Medulla oblongata (tissue), 1 donor: ENCODE results near the gene UGT1A10.
"Not testable (repeated sequence)": the region's sequence is repeated elsewhere in the genome, so short reads cannot be mapped to it uniquely, and the experiment has no call there.

Experiments used
- DNase-seq: peaks from one replicate; pipeline ENCODE4 v3.0.0-alpha.2; 2015; ENCODE audit errors: extremely low spot score

UGT1A10 gene

DNA sequence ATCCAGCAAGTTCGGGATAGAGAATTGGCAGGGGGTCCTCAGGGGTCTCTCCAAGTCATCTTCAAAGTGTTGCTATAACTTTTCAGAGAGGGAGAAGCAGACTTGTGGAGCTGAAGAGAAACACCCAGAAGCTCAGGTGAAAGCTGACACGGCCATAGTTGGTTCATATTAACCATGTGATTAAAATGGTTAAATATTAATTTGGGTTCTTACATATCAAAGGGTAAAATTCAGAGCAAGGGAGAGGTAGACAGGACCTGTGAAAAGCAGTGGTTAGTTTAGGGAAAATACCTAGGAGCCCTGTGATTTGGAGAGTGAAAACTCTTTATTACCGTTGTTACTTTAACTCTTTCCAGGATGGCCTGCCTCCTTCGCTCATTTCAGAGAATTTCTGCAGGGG is 56.4 kb downstream of the UGT1A10 start, which contains the start of gene UGT1A6:
Gene UGT1A6, plus strand, starts transcription at position 243 of the 400 bp plus-strand sequence. Its CDS starts 115 bp downstream, at position 358.
- DNase-seq: no peak

DNA sequence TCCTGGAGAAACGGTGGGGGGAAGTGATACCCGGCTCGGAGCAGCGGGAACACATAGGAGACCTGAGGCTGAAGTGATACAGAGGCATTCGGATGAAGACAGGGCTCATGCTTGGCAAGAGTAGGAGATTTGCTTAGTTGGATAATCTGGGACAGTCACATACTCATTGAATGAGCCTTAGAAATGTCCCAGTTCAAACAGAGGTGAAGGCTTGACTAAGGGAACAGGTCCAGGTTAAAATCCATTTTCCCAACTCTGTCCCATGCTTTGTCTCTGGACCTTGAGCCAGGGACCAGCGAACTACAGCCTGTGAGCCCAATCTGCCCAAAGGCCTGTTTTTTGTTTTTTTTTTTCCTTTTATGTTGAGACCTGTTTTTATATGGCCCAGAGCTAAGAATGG is 57.7 kb downstream of the UGT1A10 start:
- DNase-seq: no peak

DNA sequence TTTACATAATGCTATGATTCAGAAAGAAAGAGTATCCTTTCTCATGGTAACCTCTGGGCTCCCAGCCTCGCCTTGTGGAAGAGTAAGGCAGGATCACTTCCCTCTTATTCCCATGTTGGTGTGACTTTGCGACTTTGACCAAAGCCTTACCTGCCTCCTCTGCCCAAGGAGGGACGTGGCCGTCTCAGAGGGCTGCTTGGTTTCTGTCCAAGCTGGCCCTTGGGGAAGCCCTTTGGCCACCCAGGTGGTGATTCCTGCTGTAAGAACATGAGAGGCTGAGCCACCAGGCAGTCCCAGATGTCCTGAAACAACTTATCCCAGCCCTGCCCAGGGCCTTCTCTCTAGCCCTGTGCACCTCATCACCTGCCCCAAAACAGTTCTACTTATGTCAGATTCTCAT is 62.5 kb downstream of the UGT1A10 start:
- no peak for DNase-seq

DNA sequence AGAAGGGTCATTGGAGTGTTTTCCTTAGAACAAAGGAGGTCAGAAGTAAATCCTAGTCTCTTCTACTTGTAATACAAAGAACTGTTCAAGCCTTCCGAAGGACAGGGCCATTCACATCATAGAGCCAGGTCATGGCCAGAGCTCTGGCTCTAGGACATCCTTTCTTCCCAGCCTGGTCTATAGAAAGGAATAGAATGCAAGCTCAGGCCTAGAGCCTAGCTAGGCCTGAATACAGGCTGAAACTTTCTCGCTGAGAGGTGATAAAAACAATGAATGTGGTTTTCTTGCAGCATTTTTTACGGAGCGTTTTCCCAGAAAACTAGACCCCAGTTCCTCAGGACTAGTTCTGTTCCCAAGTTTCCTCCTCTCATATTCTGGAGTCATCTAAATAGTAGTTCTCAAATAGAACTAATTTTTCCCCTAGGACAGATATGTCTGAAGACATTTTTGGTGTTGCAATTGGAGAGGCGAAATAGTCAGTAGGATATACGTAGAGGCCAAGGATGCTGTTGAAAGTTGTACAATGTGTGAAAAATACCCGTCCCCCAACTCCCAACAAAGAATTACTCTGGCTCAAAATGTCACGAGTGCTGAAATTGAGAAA is 63.3 kb downstream of the UGT1A10 start:
- no peak for DNase-seq

DNA sequence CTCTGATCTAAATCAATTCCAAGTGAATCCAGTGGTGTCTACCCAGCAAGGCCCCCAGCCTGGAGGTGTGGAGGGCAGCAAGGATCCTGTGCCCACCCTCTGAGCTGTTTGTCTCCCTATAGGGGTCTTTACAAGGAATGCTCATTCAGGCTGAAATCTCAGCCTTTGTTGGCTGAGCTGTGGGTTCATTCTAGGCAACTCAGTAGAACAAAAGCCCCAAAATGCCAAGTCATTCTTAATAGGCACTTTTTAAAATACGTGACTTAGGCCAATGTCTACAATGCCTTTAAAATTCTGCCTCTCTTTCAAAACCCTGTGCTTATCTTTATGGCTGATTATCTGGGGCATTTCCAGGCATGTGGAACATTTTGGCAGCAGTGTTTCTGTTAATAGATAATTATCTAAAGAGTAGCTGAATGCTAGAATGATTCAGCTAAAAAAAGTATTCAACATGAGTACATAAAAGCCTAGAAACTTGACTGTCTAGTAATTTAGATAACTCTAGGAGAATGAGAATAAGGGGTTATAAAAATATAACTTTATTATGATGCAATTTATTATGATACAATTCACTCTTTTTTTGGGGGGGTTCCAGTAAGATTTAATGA is 63.9 kb downstream of the UGT1A10 start:
- no peak for DNase-seq

DNA sequence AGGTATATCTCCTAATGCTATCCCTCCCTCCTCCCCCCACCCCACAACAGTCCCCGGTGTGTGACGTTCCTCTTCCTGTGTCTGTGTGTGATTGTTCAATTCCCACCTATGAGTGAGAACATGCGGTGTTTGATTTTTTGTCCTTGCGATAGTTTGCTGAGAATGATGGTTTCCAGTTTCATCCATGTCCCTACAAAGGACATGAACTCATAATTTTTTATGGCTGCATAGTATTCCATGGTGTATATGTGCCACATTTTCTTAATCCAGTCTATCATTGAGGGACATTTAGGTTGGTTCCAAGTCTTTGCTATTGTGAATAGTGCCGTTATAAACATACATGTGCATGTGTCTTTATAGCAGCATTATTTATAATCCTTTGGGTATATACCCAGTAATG is 64.6 kb downstream of the UGT1A10 start:
- DNase-seq: not testable (repeated sequence)

DNA sequence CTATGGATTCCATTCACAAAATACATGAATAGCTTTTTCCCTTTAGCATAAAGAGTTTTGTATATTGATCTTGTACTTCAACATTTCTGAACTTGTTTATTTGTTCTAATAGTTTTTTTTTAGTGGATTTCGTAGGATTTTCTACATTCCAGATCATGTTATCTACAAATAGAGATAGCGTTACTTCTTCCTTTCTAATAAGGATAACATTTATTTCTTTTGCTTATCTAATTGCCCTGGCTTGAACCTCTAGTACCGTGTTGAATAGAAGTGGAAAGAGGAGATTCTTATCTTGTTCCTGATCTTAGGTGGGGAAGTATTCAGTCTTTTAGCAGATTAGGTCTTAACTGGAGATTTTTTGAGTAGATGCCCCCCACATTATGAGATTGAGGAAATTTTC is 66.0 kb downstream of the UGT1A10 start:
- no peak for DNase-seq

DNA sequence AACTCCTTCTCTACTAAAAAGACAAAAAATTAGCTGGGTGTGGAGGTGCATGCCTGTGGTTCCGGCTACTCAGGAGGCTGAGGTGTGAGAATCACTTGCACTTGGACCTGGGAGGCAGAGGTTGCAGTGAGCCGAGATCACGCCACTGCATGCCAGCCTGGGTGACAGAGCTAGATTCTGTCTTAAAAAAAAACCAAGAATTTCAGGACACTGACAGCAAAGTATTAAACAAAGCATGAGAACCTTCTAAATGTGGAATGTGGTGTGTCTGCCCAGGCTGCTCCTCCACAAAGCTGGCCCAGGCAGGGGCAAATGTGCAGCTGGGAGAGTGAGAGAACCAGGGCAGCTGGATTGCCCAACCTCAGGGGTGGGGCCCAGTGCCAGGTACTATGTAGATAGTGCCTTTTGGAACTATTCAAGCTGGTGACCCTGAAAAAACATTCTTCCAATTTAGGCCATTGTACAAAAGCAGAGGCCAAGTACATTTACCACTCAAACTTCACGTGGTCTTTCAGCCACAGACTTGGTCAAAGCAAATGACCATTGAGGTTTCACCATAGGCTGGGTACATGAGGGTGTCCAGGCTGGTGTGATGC is 69.8 kb downstream of the UGT1A10 start:
- no peak for DNase-seq

DNA sequence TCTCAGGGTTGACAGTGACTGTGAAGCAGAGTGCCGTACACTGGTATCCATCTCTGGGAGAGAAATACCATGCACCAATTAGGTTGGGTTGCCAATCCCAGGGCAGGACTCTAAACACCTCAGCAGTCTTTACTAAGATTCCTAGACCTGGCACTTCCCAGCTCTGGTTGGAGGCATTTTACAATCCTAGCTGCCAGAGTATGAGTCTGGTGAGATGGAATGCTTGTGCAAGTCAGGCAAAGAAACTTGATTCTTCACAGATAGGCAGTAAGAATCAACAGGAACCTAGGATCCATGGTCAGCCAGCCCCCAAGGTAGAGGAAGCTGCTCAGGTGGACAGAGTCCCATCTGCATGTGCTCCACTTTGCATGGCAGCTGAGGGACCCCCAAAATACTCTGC is 70.5 kb downstream of the UGT1A10 start:
- no peak for DNase-seq

DNA sequence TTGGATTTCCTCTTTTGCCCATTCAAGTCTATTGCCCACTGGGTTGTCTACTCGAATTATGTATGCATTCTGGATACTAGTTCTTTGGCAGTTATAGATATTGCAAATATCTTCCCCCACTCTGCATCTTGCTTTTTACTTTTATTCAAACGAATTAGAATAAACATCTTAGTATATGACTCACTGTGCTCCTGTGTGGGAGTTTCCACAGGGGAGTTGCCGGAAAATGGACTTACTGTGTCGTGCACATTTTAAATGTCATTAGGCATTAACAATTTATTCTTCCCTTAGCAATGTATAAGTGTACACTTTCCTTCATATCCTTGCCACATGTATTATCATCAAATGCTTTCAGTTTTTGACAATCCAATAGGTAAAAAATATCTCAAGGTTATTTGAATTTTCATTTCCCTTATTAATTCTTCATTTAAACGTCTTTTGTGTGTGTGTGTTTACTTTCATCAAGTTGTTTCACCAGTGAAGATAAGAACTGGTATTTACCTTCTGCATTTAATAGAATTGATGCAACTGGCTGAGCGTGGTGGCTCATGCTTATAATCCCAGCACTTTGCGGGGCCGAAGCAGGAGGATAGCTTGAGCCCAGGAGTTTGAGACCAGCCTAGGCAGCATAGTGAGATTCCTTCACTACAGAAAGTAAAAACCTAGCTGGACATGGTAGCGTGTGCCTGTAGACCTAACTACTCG is 71.8 kb downstream of the UGT1A10 start:
- no peak for DNase-seq

DNA sequence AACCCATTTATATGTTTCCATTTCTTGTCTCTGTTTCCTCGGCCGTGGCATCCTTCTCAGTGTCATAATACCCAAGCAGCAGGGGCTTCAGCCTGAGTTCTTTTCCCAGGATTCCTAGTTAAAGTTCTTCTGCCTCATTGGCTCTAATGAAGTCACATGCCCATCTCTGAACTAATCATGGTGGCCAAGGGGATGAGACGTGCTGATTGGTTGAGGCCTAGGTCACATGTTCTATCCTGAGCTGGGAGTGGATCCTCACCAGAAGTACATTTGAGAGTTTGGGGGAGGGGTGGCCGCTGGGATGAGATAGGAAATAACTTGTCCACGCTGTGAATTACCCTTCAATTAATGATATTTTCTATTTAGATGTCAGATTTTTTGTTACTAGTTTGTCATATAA is 72.7 kb downstream of the UGT1A10 start:
- DNase-seq: no peak

DNA sequence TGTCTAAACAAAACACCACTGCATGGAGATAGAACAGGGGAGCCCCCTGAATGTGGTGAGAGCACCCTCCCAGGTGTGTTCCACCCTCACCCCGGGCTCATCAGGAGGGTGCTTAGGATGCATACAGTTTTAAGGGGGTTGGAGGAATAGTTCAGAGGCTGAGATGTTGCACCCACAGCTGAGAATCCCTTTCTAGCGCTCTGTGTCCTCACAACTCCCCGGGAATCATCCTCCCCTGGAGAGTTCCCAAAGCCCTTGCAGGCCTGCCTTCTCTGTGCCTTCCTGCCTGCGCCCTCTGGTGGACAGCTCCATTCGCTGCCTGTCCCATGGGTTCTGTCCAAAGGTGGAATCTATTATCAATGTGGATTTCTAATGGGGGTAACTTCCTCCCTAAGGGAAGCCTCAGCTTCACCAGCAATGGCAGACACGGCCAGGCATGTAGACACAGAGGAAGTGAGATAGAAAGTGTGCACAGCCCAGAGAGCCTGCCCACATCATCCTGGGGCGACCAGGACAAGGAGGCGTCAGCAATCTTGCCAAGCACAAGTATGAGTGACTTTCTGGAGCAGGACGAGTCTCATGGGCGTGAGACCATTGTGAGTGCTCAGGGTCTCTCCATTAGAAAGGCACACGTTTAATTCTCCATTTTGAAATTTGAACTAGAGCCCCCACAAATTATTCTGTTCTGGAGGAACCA is 75.2 kb downstream of the UGT1A10 start:
- peak; percentile 78 for DNase-seq

DNA sequence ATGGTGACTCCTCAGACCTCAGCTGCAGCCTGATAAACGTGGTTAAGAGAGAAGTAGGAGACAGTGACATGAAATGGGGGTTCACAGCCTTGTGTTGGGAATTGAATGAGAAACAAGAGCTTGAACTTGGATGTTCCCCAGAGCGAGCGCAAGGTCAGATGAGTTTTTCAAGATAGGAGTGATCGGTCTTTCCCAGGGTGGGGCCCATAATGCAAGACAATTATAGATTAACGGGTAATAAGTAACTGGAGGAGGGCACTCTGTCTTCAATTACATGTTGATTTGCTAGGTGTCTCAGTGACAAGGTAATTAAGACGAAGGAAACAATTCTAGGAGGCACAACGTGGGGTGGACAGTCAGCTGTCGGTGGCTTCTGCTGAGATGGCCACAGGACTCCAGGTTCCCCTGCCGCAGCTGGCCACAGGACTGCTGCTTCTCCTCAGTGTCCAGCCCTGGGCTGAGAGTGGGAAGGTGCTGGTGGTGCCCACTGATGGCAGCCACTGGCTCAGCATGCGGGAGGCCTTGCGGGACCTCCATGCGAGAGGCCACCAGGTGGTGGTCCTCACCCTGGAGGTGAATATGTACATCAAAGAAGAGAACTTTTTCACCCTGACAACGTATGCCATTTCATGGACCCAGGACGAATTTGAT is 76.5 kb downstream of the UGT1A10 start, which contains the start of gene UGT1A5:
Gene UGT1A5, plus strand, starts transcription at position 297 of the 651 bp plus-strand sequence. Its CDS starts 85 bp downstream, at position 382.
- no peak for DNase-seq

DNA sequence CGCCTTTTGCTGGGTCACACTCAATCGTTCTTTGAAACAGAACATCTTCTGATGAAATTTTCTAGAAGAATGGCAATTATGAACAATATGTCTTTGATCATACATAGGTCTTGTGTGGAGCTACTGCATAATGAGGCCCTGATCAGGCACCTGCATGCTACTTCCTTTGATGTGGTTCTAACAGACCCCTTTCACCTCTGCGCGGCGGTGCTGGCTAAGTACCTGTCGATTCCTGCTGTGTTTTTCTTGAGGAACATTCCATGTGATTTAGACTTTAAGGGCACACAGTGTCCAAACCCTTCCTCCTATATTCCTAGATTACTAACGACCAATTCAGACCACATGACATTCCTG is 77.0 kb downstream of the UGT1A10 start:
- DNase-seq: no peak

DNA sequence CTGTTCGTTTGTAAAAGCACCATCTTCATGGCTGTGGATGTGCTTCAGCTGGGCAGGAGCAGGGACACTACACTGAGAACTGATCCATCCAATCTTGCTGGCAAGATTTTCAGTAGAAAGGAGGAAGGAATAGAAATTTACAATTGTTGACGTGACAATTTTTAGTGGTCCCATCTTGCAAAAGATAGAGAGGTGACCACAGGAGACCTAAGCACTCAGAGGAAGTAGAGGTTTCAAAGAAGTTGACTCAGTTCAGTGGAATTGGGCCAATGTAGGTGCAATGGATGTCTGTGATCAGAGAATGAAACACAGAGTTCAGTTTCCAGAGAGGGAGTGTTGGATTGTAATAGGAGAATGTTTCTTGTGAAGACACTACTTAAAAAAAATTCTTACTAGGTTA is 77.9 kb downstream of the UGT1A10 start:
- no peak for DNase-seq

DNA sequence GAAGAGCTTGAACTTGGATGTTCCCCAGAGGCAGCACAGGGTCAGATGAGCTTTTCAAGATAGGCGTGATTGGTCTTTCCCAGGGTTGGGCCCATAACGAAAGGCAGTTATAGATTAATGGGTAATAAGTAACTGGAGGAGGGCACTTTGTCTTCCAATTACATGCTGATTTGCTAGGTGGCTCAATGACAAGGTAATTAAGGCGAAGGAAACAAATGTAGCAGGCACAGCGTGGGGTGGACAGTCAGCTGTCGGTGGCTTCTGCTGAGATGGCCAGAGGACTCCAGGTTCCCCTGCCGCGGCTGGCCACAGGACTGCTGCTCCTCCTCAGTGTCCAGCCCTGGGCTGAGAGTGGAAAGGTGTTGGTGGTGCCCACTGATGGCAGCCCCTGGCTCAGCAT is 82.3 kb downstream of the UGT1A10 start, which contains the start of gene UGT1A4:
Gene UGT1A4, plus strand, starts transcription at position 185 of the 400 bp plus-strand sequence. Its CDS starts 85 bp downstream, at position 270.
- no peak for DNase-seq

DNA sequence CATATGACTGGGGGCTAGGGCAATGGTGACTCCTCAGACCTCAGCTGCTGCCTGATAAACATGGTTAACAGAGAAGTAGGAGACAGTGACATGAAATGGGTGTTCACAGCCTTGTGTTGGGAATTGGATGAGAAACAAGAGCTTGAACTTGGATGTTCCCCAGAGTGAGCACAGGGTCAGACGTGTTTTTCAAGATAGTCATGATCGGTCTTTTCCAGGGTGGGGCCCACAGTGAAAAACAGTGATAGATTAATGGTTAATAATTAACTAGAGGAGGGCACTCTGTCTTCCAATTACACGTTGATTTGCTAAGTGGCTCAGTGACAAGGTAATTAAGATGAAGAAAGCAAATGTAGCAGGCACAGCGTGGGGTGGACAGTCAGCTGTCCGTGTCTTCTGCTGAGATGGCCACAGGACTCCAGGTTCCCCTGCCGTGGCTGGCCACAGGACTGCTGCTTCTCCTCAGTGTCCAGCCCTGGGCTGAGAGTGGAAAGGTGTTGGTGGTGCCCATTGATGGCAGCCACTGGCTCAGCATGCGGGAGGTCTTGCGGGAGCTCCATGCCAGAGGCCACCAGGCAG is 92.6 kb downstream of the UGT1A10 start, which contains the start of gene UGT1A3:
Gene UGT1A3, plus strand, starts transcription at position 320 of the 579 bp plus-strand sequence. Its CDS starts 85 bp downstream, at position 405.
- DNase-seq: no peak

DNA sequence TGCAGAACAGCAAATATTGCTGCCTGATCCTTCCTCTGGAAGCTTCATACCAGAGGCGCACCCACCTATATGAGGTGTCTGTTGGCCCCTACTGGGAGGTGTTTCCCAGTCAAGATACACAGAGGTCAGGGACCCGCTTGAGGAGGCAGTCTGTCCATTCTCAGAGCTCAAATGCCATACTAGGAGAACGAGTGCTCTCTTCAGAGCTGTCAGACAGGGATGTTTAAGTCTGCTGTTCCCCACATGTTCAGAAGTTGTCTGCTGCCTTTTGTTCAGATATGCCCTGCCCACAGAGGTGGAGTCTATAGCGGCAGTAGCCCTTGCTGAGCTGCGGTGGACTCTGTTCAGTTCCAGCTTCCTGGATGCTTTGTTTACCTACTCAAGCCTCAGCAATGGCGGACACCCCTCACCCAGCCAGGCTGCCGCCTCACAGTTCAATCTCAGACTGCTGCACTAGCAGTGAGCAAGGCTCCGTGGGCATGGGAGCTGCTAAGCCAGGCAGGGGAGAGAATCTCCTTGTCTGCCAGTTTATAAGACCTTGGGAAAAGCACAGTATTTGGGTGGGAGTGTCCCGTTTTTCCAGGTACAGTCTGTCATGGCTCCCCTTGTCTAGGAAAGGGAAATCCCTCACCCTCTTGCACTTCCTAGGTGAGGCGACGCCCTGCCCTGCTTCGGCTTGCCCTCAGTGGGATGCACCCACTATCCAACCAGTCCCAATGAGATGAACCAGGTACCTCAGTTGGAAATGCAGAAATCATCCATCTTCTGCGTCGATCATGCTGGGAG is 100.8 kb downstream of the UGT1A10 start:
- not testable (repeated sequence) for DNase-seq

DNA sequence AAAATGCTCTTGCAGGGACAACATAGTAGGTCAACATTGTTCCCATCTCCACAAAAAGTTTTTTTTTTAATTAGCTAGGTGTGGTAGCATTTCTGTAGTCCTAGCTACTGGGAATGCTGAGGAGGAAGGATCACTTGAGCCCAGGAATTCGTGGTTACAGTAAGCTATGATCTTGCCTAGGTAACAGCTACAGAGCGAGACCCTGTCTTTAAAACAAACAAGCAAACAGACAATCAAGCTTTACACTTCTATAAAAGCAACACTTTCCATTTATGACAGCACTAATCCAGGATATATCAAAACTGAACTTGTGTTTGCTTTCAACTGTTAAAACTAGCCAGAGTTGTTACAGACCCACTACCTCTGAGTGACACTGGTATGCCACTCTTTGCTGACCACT is 104.6 kb downstream of the UGT1A10 start:
- DNase-seq: no peak
